ENCODE data around the gene KIF3B.
"Not testable (repeated sequence)": the region's sequence is repeated elsewhere in the genome, so short reads cannot be mapped to it uniquely, and the experiment has no call there.

GRCh38 chr20:32341053-32341452 is 63.6 kb downstream of the KIF3B start:
- not testable (repeated sequence) for TF ChIP-seq CTCF, POLR2A (IDR thresholded peaks at IDR 0.05)
